Measurements from ENCODE around the gene TMPRSS12.
"Not testable (repeated sequence)": the region's sequence is repeated elsewhere in the genome, so short reads cannot be mapped to it uniquely, and the experiment has no call there.

- not testable (repeated sequence) for TF ChIP-seq POLR2AphosphoS5, CTCF (IDR thresholded peaks at IDR 0.05)
Measured at GRCh38 chr12:50908479-50908878, 65.8 kb downstream of the TMPRSS12 start.
